Measurements from ENCODE around the gene CHSY3. TPM values are rescaled to one million over a fixed set of nuclear protein-coding genes. Genes with fewer than 3 reads are reported as not detected.
A peak's percentile ranks its signal among the peaks of the same experiment; 100 is the strongest.

CHSY3 gene
- total RNA-seq, 1 donor from 2014 or later: 9.4 TPM

DNA sequence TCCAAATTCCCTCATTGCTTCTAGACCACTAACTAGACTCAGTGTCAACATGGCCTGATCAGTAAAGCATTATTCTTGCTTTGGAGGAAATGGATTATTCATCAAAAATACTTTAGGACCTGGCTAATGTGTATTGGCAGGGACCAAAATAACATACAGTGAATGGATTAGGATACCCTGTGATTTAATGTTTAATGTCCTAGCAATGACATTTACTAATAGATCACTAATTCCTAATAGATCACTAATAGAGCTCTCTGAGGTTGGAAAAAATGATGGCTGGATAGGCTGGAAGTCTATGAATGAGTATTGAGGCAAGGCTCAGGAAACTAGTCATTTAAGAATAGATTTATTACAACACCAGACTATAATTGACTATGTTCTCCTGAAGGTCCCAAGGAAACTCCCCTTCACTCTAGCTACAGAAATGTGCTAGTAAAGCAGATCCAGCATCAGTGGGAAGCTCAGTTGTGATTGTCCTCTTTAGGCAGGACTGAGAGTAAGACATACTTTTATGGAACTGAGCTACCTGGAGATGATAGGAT, 46.1 kb upstream of the CHSY3 start:
- FAIRE-seq (no peak), DNase-seq (ENCODE audit: low read depth) (no peak)
- Mint-ChIP-seq H3K4me1 (ENCODE audit: low read depth, unreplicated experiment) (no peaks in the 10 kb centered on the region), H3K36me3 (ENCODE audit: low read depth, unreplicated experiment) (no peaks in the 10 kb centered on the region), H3K27ac (ENCODE audit: unreplicated experiment) (no peak overlapping the region), H3K9me3 (ENCODE audit: unreplicated experiment) (no peaks in the 10 kb centered on the region), H3K27me3 (ENCODE audit: low read depth, unreplicated experiment) (no peaks in the 10 kb centered on the region), H3K4me3 (ENCODE audit: unreplicated experiment) (no peak overlapping the region)
- H3K27me3 ChIP-seq (ENCODE audit: insufficient read depth, low read length): no peaks in the 10 kb centered on the region
- H3K4me3 ChIP-seq (ENCODE audit: insufficient read depth, low read depth, low read length): no peak overlapping the region
- H3K79me2 ChIP-seq (ENCODE audit: insufficient read depth, low read length): no peaks in the 10 kb centered on the region
- H3K27ac ChIP-seq (ENCODE audit: low read depth, low read length): no peak overlapping the region
- H3K9me3 ChIP-seq (ENCODE audit: insufficient read depth, low read depth, low read length): no peaks in the 10 kb centered on the region
- no peak overlapping the region for H3K4me2 ChIP-seq (ENCODE audit: low read length)
- no peaks in the 10 kb centered on the region for H3K4me1 ChIP-seq (ENCODE audit: insufficient read depth, low read length)
- H3K36me3 ChIP-seq (ENCODE audit: insufficient read depth, low read length): no peaks in the 10 kb centered on the region
- H2AFZ ChIP-seq (ENCODE audit: low read depth, low read length): no peak overlapping the region
- no peak for TF ChIP-seq EZH2 (IDR thresholded peaks at IDR 0.05; ENCODE audit: insufficient read depth, low read length)
- TF ChIP-seq, protein P1, sequence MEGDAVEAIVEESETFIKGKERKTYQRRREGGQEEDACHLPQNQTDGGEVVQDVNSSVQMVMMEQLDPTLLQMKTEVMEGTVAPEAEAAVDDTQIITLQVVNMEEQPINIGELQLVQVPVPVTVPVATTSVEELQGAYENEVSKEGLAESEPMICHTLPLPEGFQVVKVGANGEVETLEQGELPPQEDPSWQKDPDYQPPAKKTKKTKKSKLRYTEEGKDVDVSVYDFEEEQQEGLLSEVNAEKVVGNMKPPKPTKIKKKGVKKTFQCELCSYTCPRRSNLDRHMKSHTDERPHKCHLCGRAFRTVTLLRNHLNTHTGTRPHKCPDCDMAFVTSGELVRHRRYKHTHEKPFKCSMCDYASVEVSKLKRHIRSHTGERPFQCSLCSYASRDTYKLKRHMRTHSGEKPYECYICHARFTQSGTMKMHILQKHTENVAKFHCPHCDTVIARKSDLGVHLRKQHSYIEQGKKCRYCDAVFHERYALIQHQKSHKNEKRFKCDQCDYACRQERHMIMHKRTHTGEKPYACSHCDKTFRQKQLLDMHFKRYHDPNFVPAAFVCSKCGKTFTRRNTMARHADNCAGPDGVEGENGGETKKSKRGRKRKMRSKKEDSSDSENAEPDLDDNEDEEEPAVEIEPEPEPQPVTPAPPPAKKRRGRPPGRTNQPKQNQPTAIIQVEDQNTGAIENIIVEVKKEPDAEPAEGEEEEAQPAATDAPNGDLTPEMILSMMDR (IDR thresholded peaks at IDR 0.05; ENCODE audit: insufficient read depth, low read depth, low read length): no peak
- H3K9ac ChIP-seq (ENCODE audit: low read length): no peak overlapping the region
- H4K20me1 ChIP-seq (ENCODE audit: insufficient read depth, low read length): no peaks in the 10 kb centered on the region

DNA sequence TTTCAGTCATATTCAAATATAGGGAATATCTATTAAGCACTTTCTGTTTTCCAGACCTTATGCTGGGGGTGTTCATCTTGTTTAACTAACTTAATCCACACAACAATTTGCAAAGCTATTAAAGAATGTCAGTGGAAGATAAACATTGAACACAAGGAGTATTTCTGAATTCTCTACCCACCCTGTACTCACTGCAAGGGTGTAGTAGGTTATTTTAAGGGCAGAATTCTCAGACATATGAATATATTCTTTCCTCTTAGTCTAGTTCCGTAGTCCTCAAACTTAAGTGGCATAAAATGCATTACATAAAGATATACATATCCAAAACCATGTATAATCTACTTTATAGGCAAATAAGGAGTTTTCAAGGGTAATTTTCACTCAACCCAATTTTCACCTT, 19.9 kb upstream of the CHSY3 start:
- Histone ChIP-seq H3K4me1 (ENCODE audit: insufficient read depth, low read length) (no peaks in the 10 kb centered on the region), H2AFZ (ENCODE audit: low read depth, low read length) (no peak overlapping the region), H3K4me2 (ENCODE audit: low read length) (no peak overlapping the region), H3K9me3 (ENCODE audit: insufficient read depth, low read depth, low read length) (no peaks in the 10 kb centered on the region), H3K9ac (ENCODE audit: low read length) (no peak overlapping the region), H3K79me2 (ENCODE audit: insufficient read depth, low read length) (no peaks in the 10 kb centered on the region), H4K20me1 (ENCODE audit: insufficient read depth, low read length) (no peaks in the 10 kb centered on the region), H3K36me3 (ENCODE audit: insufficient read depth, low read length) (no peaks in the 10 kb centered on the region), H3K4me3 (ENCODE audit: insufficient read depth, low read depth, low read length) (no peak overlapping the region), H3K27ac (ENCODE audit: low read depth, low read length) (no peak overlapping the region), H3K27me3 (ENCODE audit: insufficient read depth, low read length) (no peaks in the 10 kb centered on the region)
- no peak for TF ChIP-seq EZH2 (IDR thresholded peaks at IDR 0.05; ENCODE audit: insufficient read depth, low read length)
- TF ChIP-seq, protein P1 (IDR thresholded peaks at IDR 0.05; ENCODE audit: insufficient read depth, low read depth, low read length): no peak
- H3K9me3 Mint-ChIP-seq (ENCODE audit: unreplicated experiment): no peaks in the 10 kb centered on the region
- no peak overlapping the region for H3K27ac Mint-ChIP-seq (ENCODE audit: unreplicated experiment)
- DNase-seq (ENCODE audit: low read depth): no peak
- H3K27me3 Mint-ChIP-seq (ENCODE audit: low read depth, unreplicated experiment): no peaks in the 10 kb centered on the region
- no peaks in the 10 kb centered on the region for H3K36me3 Mint-ChIP-seq (ENCODE audit: low read depth, unreplicated experiment)
- H3K4me1 Mint-ChIP-seq (ENCODE audit: low read depth, unreplicated experiment): no peaks in the 10 kb centered on the region
- H3K4me3 Mint-ChIP-seq (ENCODE audit: unreplicated experiment): no peak overlapping the region
- no peak for FAIRE-seq

DNA sequence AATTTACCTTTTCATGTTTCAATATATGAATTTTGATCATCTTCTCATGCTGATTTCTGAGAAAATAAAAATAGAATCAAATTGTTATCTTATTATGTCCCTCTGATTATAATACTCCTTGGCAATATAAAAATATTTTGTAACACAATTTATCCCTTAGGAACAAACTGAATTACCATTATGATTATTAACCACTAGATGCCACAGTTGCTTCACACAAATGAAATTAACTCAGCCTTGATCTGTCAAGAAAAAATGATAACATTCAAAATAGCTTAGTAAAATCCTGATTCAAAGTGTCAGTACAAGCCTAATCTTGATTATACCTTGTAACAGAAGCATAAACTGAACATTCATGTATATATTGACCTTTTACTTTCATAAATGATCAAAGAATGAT, 4.8 kb upstream of the CHSY3 start:
- Histone ChIP-seq H3K79me2 (ENCODE audit: insufficient read depth, low read length) (no peaks in the 10 kb centered on the region), H2AFZ (ENCODE audit: low read depth, low read length) (no peak overlapping the region), H3K9me3 (ENCODE audit: insufficient read depth, low read depth, low read length) (no peaks in the 10 kb centered on the region), H3K4me2 (ENCODE audit: low read length) (no peak overlapping the region), H4K20me1 (ENCODE audit: insufficient read depth, low read length) (no peaks in the 10 kb centered on the region), H3K9ac (ENCODE audit: low read length) (no peak overlapping the region), H3K27me3 (ENCODE audit: insufficient read depth, low read length) (no peaks in the 10 kb centered on the region), H3K4me1 (ENCODE audit: insufficient read depth, low read length) (no peaks in the 10 kb centered on the region), H3K4me3 (ENCODE audit: insufficient read depth, low read depth, low read length) (no peak overlapping the region), H3K27ac (ENCODE audit: low read depth, low read length) (no peak overlapping the region), H3K36me3 (ENCODE audit: insufficient read depth, low read length) (no peaks in the 10 kb centered on the region)
- Mint-ChIP-seq H3K27ac (ENCODE audit: unreplicated experiment) (no peak overlapping the region), H3K4me1 (ENCODE audit: low read depth, unreplicated experiment) (no peaks in the 10 kb centered on the region), H3K27me3 (ENCODE audit: low read depth, unreplicated experiment) (no peaks in the 10 kb centered on the region), H3K9me3 (ENCODE audit: unreplicated experiment) (no peaks in the 10 kb centered on the region), H3K4me3 (ENCODE audit: unreplicated experiment) (no peak overlapping the region), H3K36me3 (ENCODE audit: low read depth, unreplicated experiment) (no peaks in the 10 kb centered on the region)
- peak; percentile 80 for FAIRE-seq
- TF ChIP-seq, protein P1 (IDR thresholded peaks at IDR 0.05; ENCODE audit: insufficient read depth, low read depth, low read length): peak; percentile 37
- no peak for TF ChIP-seq EZH2 (IDR thresholded peaks at IDR 0.05; ENCODE audit: insufficient read depth, low read length)
- no peak for DNase-seq (ENCODE audit: low read depth)
